PFSK-1 (cell line): ENCODE results near the gene SMAD3.

Source experiments
- POLR2AphosphoS5 ChIP-seq: IDR thresholded peaks from 2 replicates; pipeline ENCODE4 v1.6.1; 2012; ENCODE audit warnings: low read depth, mild to moderate bottlenecking, control low read depth, low read length, moderate library complexity
- REST ChIP-seq, 2 experiments: IDR thresholded peaks; 2 replicates each; pipeline versions ENCODE4 v1.6.1 to v1.8.0; 2011 to 2012; ENCODE audit warnings: low read depth in 2 of 2, low read length in 2 of 2, control low read depth in 1 of 2, inconsistent platforms in 1 of 2, mild to moderate bottlenecking in 1 of 2, moderate library complexity in 1 of 2; ENCODE audit not compliant: insufficient read depth in 1 of 2

GRCh38 chr15:67119238-67119846 is 53.9 kb downstream of the SMAD3 start:
- TF ChIP-seq REST (IDR thresholded peaks at IDR 0.05; ENCODE audit: insufficient read depth in 1 of 2, low read depth in 2 of 2, low read length in 2 of 2) (no peak), POLR2AphosphoS5 (no peak)
